Measurements from ENCODE around the gene DPP7. TPM values are rescaled to one million over a fixed set of nuclear protein-coding genes. Genes with fewer than 3 reads are reported as not detected.

The DPP7 gene
- total and polyA plus RNA-seq, 4 experiments from 2014 or later: 135 to 362 (median 282) TPM

- Mint-ChIP-seq H3K36me3 (no peaks in the 10 kb centered on the region), H3K4me1 (peaks cover 7 to 21% (median 12%) of the 10 kb centered on the region in 4 donors), H3K27me3 (peaks cover 0 to 4% of the 10 kb centered on the region in 2 donors), H3K27ac (no peak overlapping the region), H3K9me3 (no peaks in the 10 kb centered on the region), H3K4me3 (peak overlapping the region in 1 of 8 donors; percentile 31)
- Histone ChIP-seq H3K9me3 (ENCODE audit: control insufficient read depth in 1 of 2, low read length in 2 of 2) (no peaks in the 10 kb centered on the region), H3K4me3 (ENCODE audit: low read length in 2 of 2) (no peak overlapping the region), H3K27ac (ENCODE audit: low read depth, low read length) (no peak overlapping the region), H3K36me3 (ENCODE audit: insufficient read depth, low read length) (no peaks in the 10 kb centered on the region), H3K4me1 (ENCODE audit: insufficient read depth, low read length) (peaks cover 21% of the 10 kb centered on the region), H3K27me3 (ENCODE audit: insufficient read depth, low read length) (no peaks in the 10 kb centered on the region)
- CTCF ChIA-PET (ENCODE audit: partially characterized antibody): interaction anchor here (0.7 to 4.5 kb wide), 22 partner anchors 8 to 281 kb away, joined by 3 to 58 read pairs (median 7); partner anchors contain the start of genes ABCA2, AJM1, MAN1B1 and NPDC1
- intact Hi-C loops (cut with micrococcal nuclease): no loop called here
- POLR2A ChIA-PET (ENCODE audit: partially characterized antibody): interaction anchor here (0.8 to 5.3 kb wide), 11 partner anchors 8 to 278 kb away, joined by 3 to 66 read pairs (median 6); partner anchors contain the start of genes MAN1B1, NPDC1, TMEM141 and TUBB4B
- peak in 1 of 5 donors; percentile 3 for DNase-seq
Measured at GRCh38 chr9:137068539-137069507, 45.7 kb downstream of the DPP7 start.

DNA sequence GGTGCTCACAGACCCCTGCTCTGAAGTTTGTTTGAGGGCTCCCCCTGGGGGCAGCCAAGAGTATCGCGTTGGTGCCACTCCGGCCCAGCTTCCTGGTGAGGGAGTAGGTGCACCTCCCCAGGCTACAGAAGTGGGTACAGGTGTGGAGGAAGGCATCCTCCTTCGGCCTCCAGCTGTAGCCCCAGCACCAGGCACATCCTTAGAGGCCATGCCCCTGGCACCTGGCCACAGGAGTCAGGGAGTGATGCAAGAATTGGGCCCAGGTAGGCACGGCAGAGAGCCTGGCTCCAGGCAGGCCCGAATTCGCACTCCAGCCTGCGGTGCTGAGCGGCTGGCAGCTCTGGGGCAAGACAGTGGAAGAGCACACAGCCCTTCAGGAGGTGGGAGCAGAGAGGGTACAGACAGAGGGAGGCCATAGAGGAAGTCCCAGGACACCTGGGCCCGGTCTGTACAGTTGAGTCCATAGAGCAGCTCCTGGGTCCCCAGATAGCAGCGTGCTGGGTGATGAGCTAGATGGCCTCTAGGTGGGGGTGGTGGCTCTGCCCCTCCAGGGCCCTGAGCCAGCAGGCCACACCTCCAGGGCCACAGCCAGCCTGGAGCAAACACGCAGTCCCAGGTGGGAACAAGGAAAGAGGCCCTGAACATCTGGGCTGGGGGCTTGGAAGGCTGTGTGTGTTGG, 46.5 kb downstream of the DPP7 start:
- Mint-ChIP-seq H3K27ac (peak overlapping the region in 3 of 7 donors; percentile 54 to 86 (median 70)), H3K9me3 (no peaks in the 10 kb centered on the region), H3K4me3 (peak overlapping the region in 6 of 8 donors; percentile 17 to 68 (median 44)), H3K4me1 (peaks cover 7 to 21% (median 12%) of the 10 kb centered on the region in 4 donors), H3K27me3 (peaks cover 0 to 4% of the 10 kb centered on the region in 2 donors), H3K36me3 (no peaks in the 10 kb centered on the region)
- H3K9me3 ChIP-seq (ENCODE audit: control insufficient read depth in 1 of 2, low read length in 2 of 2): no peaks in the 10 kb centered on the region
- intact Hi-C loops (cut with micrococcal nuclease): loop anchor here (1.0 kb wide), 2 partner anchors 22 to 40 kb away; partner anchors contain the start of genes ABCA2 and NPDC1
- H3K4me1 ChIP-seq (ENCODE audit: insufficient read depth, low read length): peaks cover 21% of the 10 kb centered on the region
- H3K27me3 ChIP-seq (ENCODE audit: insufficient read depth, low read length): no peaks in the 10 kb centered on the region
- H3K27ac ChIP-seq (ENCODE audit: low read depth, low read length): no peak overlapping the region
- ChIA-PET CTCF (ENCODE audit: partially characterized antibody) (interaction anchor here (0.7 to 4.5 kb wide), 25 partner anchors 9 to 284 kb away, joined by 3 to 58 read pairs (median 6); partner anchors contain the start of genes ABCA2, AJM1, MAN1B1 and NPDC1), POLR2A (ENCODE audit: partially characterized antibody) (interaction anchor here (0.6 to 5.3 kb wide), 11 partner anchors 9 to 277 kb away, joined by 3 to 66 read pairs (median 4); partner anchors contain the start of genes MAN1B1, NPDC1, PAXX and TMEM141)
- peak; percentile 84 to 89 (median 86) for DNase-seq
- no peak overlapping the region for H3K4me3 ChIP-seq (ENCODE audit: low read length in 2 of 2)
- H3K36me3 ChIP-seq (ENCODE audit: insufficient read depth, low read length): no peaks in the 10 kb centered on the region

DNA sequence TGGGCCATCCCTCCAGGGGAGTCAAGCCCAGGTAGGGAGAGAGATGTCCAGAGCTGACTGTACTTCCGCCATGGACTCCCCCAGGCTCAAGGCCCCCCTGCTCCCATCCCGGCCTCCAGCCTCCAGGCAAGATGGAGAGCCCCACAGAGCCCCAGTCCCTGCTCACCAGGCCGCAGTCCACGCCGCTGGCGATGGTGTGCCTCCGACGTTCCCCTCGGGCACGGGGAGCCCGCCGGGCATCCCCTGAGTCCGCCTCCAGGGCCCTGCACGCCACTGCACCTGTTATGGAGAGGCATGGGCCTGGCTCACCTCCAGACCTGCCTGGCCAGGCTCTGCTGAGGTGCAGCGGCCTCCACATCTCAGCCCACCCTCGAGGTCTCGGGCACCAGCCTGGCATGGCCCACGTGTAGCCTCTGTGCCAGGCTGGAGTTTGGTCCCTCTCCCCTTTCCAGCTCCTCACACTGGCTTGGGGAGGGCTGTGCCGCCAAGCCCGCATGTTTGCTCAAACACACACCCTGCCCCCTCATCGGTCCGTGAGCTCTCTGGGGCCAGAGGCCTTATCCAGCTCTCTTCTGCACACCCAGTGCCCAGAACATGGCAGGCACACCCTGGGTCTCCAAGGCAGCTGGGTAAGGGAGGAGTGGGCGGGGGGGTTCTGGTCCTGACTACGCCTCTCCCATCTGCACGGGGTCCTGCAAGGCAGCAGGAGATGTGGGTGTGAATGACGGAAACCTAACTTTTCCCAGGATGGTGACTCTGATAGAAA, 48.3 kb downstream of the DPP7 start:
- Mint-ChIP-seq H3K4me3 (no peak overlapping the region), H3K36me3 (no peaks in the 10 kb centered on the region), H3K4me1 (peaks cover 7 to 19% (median 11%) of the 10 kb centered on the region in 4 donors), H3K27ac (no peak overlapping the region), H3K27me3 (peaks cover 0 to 4% of the 10 kb centered on the region in 2 donors), H3K9me3 (no peaks in the 10 kb centered on the region)
- Histone ChIP-seq H3K9me3 (ENCODE audit: control insufficient read depth in 1 of 2, low read length in 2 of 2) (no peaks in the 10 kb centered on the region), H3K27me3 (ENCODE audit: insufficient read depth, low read length) (no peaks in the 10 kb centered on the region), H3K4me1 (ENCODE audit: insufficient read depth, low read length) (peaks cover 21% of the 10 kb centered on the region), H3K4me3 (ENCODE audit: low read length in 2 of 2) (no peak overlapping the region), H3K27ac (ENCODE audit: low read depth, low read length) (no peak overlapping the region), H3K36me3 (ENCODE audit: insufficient read depth, low read length) (no peaks in the 10 kb centered on the region)
- ChIA-PET CTCF (ENCODE audit: partially characterized antibody) (interaction anchor here (0.5 to 4.5 kb wide), 20 partner anchors 8 to 288 kb away, joined by 3 to 58 read pairs (median 6); partner anchors contain the start of genes ABCA2, MAN1B1, NPDC1 and UAP1L1), POLR2A (ENCODE audit: partially characterized antibody) (interaction anchor here (0.7 to 1.2 kb wide), 2 partner anchors 20 kb away, joined by 3 read pairs; partner anchors contain the start of gene MAN1B1)
- no peak for DNase-seq
- intact Hi-C loops (cut with micrococcal nuclease): no loop called here

- no peak overlapping the region for H3K27ac ChIP-seq (ENCODE audit: low read depth, low read length)
- intact Hi-C loops (cut with micrococcal nuclease): no loop called here
- POLR2A ChIA-PET (ENCODE audit: partially characterized antibody): interaction anchor here (0.7 to 1.2 kb wide), 2 partner anchors 19 to 21 kb away, joined by 3 read pairs; partner anchors contain the start of gene MAN1B1
Measured at GRCh38 chr9:137065336-137065967, 49.1 kb downstream of the DPP7 start.

GRCh38 chr9:137064880-137065164, 49.7 kb downstream of the DPP7 start:
- POLR2A ChIA-PET (ENCODE audit: partially characterized antibody): interaction anchor here (1.7 kb wide), 1 partner anchor 13 kb away, joined by 3 read pairs; no protein-coding TSS in a partner anchor
- no peak for DNase-seq

More at GRCh38 chr9:137065336-137065967, 49.1 kb downstream of the DPP7 start:
- Mint-ChIP-seq H3K27ac (no peak overlapping the region), H3K36me3 (no peaks in the 10 kb centered on the region), H3K4me3 (no peak overlapping the region), H3K4me1 (peaks cover 4 to 13% (median 7%) of the 10 kb centered on the region in 4 donors), H3K9me3 (no peaks in the 10 kb centered on the region), H3K27me3 (peaks cover 0 to 4% of the 10 kb centered on the region in 2 donors)
- H3K36me3 ChIP-seq (ENCODE audit: insufficient read depth, low read length): no peaks in the 10 kb centered on the region
- H3K9me3 ChIP-seq (ENCODE audit: control insufficient read depth in 1 of 2, low read length in 2 of 2): no peaks in the 10 kb centered on the region
- peaks cover 16% of the 10 kb centered on the region for H3K4me1 ChIP-seq (ENCODE audit: insufficient read depth, low read length)
- CTCF ChIA-PET (ENCODE audit: partially characterized antibody): interaction anchor here (0.6 to 4.5 kb wide), 9 partner anchors 9 to 288 kb away, joined by 3 to 58 read pairs (median 10); partner anchors contain the start of genes ABCA2, NPDC1 and UAP1L1
- no peak for DNase-seq
- no peaks in the 10 kb centered on the region for H3K27me3 ChIP-seq (ENCODE audit: insufficient read depth, low read length)
- H3K4me3 ChIP-seq (ENCODE audit: low read length in 2 of 2): no peak overlapping the region

More at GRCh38 chr9:137064880-137065164, 49.7 kb downstream of the DPP7 start:
- CTCF ChIA-PET (ENCODE audit: partially characterized antibody): interaction anchor here (0.6 to 4.5 kb wide), 15 partner anchors 10 to 287 kb away, joined by 3 to 30 read pairs (median 5); partner anchors contain the start of genes ABCA2, MAN1B1, NPDC1 and UAP1L1
- H3K9me3 Mint-ChIP-seq: no peaks in the 10 kb centered on the region
- intact Hi-C loops (cut with micrococcal nuclease): no loop called here
- no peak overlapping the region for H3K4me3 Mint-ChIP-seq
- no peaks in the 10 kb centered on the region for H3K9me3 ChIP-seq (ENCODE audit: control insufficient read depth in 1 of 2, low read length in 2 of 2)
- H3K4me1 Mint-ChIP-seq: peaks cover 4 to 10% (median 7%) of the 10 kb centered on the region in 4 donors
- H3K27me3 Mint-ChIP-seq: peaks cover 0 to 4% of the 10 kb centered on the region in 2 donors
- no peaks in the 10 kb centered on the region for H3K36me3 Mint-ChIP-seq
- no peaks in the 10 kb centered on the region for H3K36me3 ChIP-seq (ENCODE audit: insufficient read depth, low read length)
- no peak overlapping the region for H3K27ac Mint-ChIP-seq
- peaks cover 16% of the 10 kb centered on the region for H3K4me1 ChIP-seq (ENCODE audit: insufficient read depth, low read length)
- H3K27me3 ChIP-seq (ENCODE audit: insufficient read depth, low read length): no peaks in the 10 kb centered on the region
- H3K27ac ChIP-seq (ENCODE audit: low read depth, low read length): no peak overlapping the region
- no peak overlapping the region for H3K4me3 ChIP-seq (ENCODE audit: low read length in 2 of 2)

Measured in CD4-positive, alpha-beta memory T cell (primary cell).